GM23338 (cell line): ENCODE results near the gene IRF2BPL. TPM values are rescaled to one million over a fixed set of nuclear protein-coding genes. Genes with fewer than 3 reads are reported as not detected.

Experiments
- ATAC-seq: fragments of 200-7000 bp; cut with Tn5 transposase; 3 replicates; pipeline ENCODE4 v1.9.1; 2020
- DNase-seq: peaks from one replicate; pipeline ENCODE4 v3.0.0-alpha.2; 2015; ENCODE audit warnings: low spot score
- H2AFZ ChIP-seq: fragments of 200-600 bp; sonication (generic); 2 replicates; pipeline ENCODE4 v1.8.0; 2016; ENCODE audit warnings: antibody characterized with exemption, mild to moderate bottlenecking, moderate library complexity
- H3F3A ChIP-seq: fragments of 200-600 bp; sonication (generic); replicated peaks from 2 replicates; pipeline ENCODE4 v1.8.0; 2017; ENCODE audit warnings: antibody characterized with exemption, mixed run types, low read depth
- H3K27ac ChIP-seq: fragments of 200-600 bp; sonication (generic); 2 replicates; pipeline ENCODE4 v1.6.1; 2016; ENCODE audit warnings: low read depth
- H3K27me3 ChIP-seq: fragments of 200-600 bp; sonication (generic); 2 replicates; pipeline ENCODE4 v1.8.0; 2016; ENCODE audit warnings: mild to moderate bottlenecking, mixed run types, moderate library complexity; ENCODE audit not compliant: insufficient read depth
- H3K36me3 ChIP-seq: fragments of 200-600 bp; sonication (generic); 2 replicates; pipeline ENCODE4 v1.8.0; 2016; ENCODE audit warnings: mild to moderate bottlenecking; ENCODE audit not compliant: insufficient read depth
- H3K4me1 ChIP-seq: fragments of 200-600 bp; sonication (generic); 2 replicates; pipeline ENCODE4 v1.8.0; 2016; ENCODE audit warnings: mild to moderate bottlenecking, moderate library complexity; ENCODE audit not compliant: insufficient read depth
- H3K4me2 ChIP-seq: fragments of 200-600 bp; sonication (generic); 2 replicates; pipeline ENCODE4 v1.7.1; 2017; ENCODE audit warnings: mixed run types
- H3K4me3 ChIP-seq: fragments of 200-600 bp; sonication (generic); 2 replicates; pipeline ENCODE4 v1.6.1; 2016; ENCODE audit warnings: mixed run types
- H3K79me2 ChIP-seq: fragments of 200-600 bp; sonication (generic); replicated peaks from 2 replicates; pipeline ENCODE4 v1.8.0; 2017; ENCODE audit warnings: mild to moderate bottlenecking; ENCODE audit not compliant: insufficient read depth
- H3K9me2 ChIP-seq: fragments of 200-600 bp; sonication (generic); 2 replicates; pipeline ENCODE4 v1.8.0; 2017; ENCODE audit not compliant: insufficient read depth
- H4K20me1 ChIP-seq: fragments of 200-600 bp; sonication (generic); replicated peaks from 2 replicates; pipeline ENCODE4 v1.8.0; 2017; ENCODE audit warnings: mild to moderate bottlenecking; ENCODE audit not compliant: insufficient read depth
- H3K27ac Mint-ChIP-seq: 2 replicates; pipeline ENCODE4 v1.8.0; 2020; ENCODE audit warnings: inconsistent platforms, mild to moderate bottlenecking, moderate library complexity, mixed read lengths
- H3K27me3 Mint-ChIP-seq: 3 replicates; pipeline ENCODE4 v1.8.0; 2022; ENCODE audit warnings: low read depth, mild to moderate bottlenecking, moderate library complexity, mixed read lengths, inconsistent platforms; ENCODE audit not compliant: insufficient read depth, poor library complexity
- H3K36me3 Mint-ChIP-seq: 3 replicates; pipeline ENCODE4 v1.8.0; 2021; ENCODE audit warnings: low read depth, mild to moderate bottlenecking, inconsistent platforms, moderate library complexity, mixed read lengths
- H3K4me1 Mint-ChIP-seq: 3 replicates; pipeline ENCODE4 v1.8.0; 2020; ENCODE audit warnings: mild to moderate bottlenecking, inconsistent platforms, mixed read lengths
- H3K4me3 Mint-ChIP-seq: 3 replicates; pipeline ENCODE4 v1.8.0; 2021; ENCODE audit warnings: moderate library complexity, mild to moderate bottlenecking, inconsistent platforms, mixed read lengths
- H3K9me3 Mint-ChIP-seq: 3 replicates; pipeline ENCODE4 v1.8.0; 2020; ENCODE audit warnings: moderate library complexity, mild to moderate bottlenecking, inconsistent platforms, mixed read lengths
- CREB1 ChIP-seq: fragments of 250-450 bp; sonication (Bioruptor Pico); IDR thresholded peaks from 2 replicates; pipeline ENCODE4 v1.5.0; 2020; ENCODE audit warnings: low read depth, mild to moderate bottlenecking, moderate library complexity
- EZH2phosphoT487 ChIP-seq: fragments of 200-600 bp; sonication (generic); IDR thresholded peaks from one replicate; pipeline ENCODE4 v1.8.1; 2018; ENCODE audit warnings: antibody characterized with exemption; ENCODE audit not compliant: unreplicated experiment
- JUNB ChIP-seq: IDR thresholded peaks from one replicate; pipeline ENCODE4 v1.6.1; 2016; ENCODE audit warnings: antibody characterized with exemption; ENCODE audit not compliant: unreplicated experiment
- NANOG ChIP-seq: IDR thresholded peaks from 2 replicates; pipeline ENCODE4 v1.6.1; 2016; ENCODE audit warnings: antibody characterized with exemption, borderline replicate concordance
- POLR2AphosphoS5 ChIP-seq: IDR thresholded peaks from 2 replicates; pipeline ENCODE4 v1.6.1; 2016; ENCODE audit warnings: antibody characterized with exemption, low read depth
- STAT1 ChIP-seq: IDR thresholded peaks from one replicate; pipeline ENCODE4 v1.6.1; 2016; ENCODE audit warnings: antibody characterized with exemption; ENCODE audit not compliant: unreplicated experiment
- ZNF114 ChIP-seq: fragments of 250-450 bp; sonication (Bioruptor Pico); IDR thresholded peaks from 2 replicates; pipeline ENCODE4 v1.5.0; 2020; ENCODE audit warnings: mild to moderate bottlenecking, moderate library complexity
- ZNF331 ChIP-seq: fragments of 250-450 bp; sonication (Bioruptor Pico); IDR thresholded peaks from 2 replicates; pipeline ENCODE4 v1.5.0; 2020; ENCODE audit warnings: low read depth, mild to moderate bottlenecking, moderate library complexity
- polyA plus RNA-seq: library from polyadenylated mRNA; unstranded; fragments of >200 nt; fragmentation: Nextera tagmentation; extraction: Ambion mirVana; gene quantifications from 2 replicates; pipeline ENCODE4 v1.2.1, GENCODE V29; 2016
- total RNA-seq: library from RNA; depleted of rRNA; stranded (reverse); fragments of >200 nt; shearing (Covaris generic); gene quantifications from 2 replicates; pipeline ENCODE4 v1.2.3, GENCODE V29; 2014
- TF ChIP-seq, protein P1 (sequence below), 2 experiments: fragments of 200-600 bp in 1 of 2; sonication (generic) in 1 of 2; conservative IDR thresholded peaks; 2 replicates each; pipeline versions ENCODE4 v1.5.1 to v1.6.1; 2016 to 2017; ENCODE audit warnings: antibody characterized with exemption in 2 of 2, low read depth in 2 of 2, mild to moderate bottlenecking in 2 of 2, moderate library complexity in 1 of 2
- TF ChIP-seq, protein P2 (sequence below): IDR thresholded peaks from 2 replicates; pipeline ENCODE4 v1.6.1; 2016; ENCODE audit warnings: antibody characterized with exemption
- TF ChIP-seq, protein P3 (sequence below): fragments of 250-450 bp; sonication (Bioruptor Pico); IDR thresholded peaks from 2 replicates; pipeline ENCODE4 v1.5.0; 2020; ENCODE audit warnings: mild to moderate bottlenecking, moderate library complexity

Gene IRF2BPL
- total and polyA plus RNA-seq, 2 experiments from 2014 or later: 11.2 to 119 TPM

DNA sequence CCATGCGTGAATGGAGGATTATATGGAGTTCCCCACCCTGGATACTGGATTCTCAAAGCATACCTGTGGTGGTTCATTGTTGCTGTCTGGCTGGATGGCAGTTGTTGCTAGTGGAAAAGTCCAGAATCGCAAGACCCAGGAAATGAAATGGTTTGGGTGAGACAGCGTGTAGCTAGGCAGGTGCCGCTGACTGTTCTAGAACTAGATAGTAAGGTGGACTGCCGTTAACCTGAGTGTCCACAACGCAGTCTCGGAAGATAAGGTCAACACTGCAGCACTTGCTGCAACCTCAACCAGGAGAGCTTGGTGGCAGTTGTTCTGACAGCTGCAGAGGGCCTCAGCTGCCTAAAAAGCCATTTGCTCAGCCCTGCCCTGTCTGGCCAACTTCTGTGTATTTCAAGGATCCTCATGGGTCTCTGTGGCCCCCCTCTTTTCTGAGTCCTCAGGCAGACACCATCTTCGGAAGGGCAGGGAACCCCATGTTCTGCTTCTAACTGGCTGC, 15.5 kb upstream of the IRF2BPL start:
- ATAC-seq (no peak), DNase-seq (no peak)
- H3K27me3 ChIP-seq: no peaks in the 10 kb centered on the region
- peaks cover 35% of the 10 kb centered on the region; the same call in 1 of the 2 replicates for H3F3A ChIP-seq
- Mint-ChIP-seq H3K27me3 (peaks cover 22% of the 10 kb centered on the region), H3K9me3 (no peaks in the 10 kb centered on the region), H3K4me3 (no peak overlapping the region; the same call in 2 of the 3 replicates), H3K36me3 (no peaks in the 10 kb centered on the region), H3K4me1 (peaks cover 59% of the 10 kb centered on the region), H3K27ac (no peak overlapping the region)
- no peak overlapping the region for H3K4me3 ChIP-seq
- TF ChIP-seq, protein P1, sequence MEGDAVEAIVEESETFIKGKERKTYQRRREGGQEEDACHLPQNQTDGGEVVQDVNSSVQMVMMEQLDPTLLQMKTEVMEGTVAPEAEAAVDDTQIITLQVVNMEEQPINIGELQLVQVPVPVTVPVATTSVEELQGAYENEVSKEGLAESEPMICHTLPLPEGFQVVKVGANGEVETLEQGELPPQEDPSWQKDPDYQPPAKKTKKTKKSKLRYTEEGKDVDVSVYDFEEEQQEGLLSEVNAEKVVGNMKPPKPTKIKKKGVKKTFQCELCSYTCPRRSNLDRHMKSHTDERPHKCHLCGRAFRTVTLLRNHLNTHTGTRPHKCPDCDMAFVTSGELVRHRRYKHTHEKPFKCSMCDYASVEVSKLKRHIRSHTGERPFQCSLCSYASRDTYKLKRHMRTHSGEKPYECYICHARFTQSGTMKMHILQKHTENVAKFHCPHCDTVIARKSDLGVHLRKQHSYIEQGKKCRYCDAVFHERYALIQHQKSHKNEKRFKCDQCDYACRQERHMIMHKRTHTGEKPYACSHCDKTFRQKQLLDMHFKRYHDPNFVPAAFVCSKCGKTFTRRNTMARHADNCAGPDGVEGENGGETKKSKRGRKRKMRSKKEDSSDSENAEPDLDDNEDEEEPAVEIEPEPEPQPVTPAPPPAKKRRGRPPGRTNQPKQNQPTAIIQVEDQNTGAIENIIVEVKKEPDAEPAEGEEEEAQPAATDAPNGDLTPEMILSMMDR (conservative IDR thresholded peaks at IDR 0.05; ENCODE audit: low read depth in 2 of 2): no peak
- no peak for TF ChIP-seq STAT1
- no peak for TF ChIP-seq NANOG
- TF ChIP-seq, protein P2, sequence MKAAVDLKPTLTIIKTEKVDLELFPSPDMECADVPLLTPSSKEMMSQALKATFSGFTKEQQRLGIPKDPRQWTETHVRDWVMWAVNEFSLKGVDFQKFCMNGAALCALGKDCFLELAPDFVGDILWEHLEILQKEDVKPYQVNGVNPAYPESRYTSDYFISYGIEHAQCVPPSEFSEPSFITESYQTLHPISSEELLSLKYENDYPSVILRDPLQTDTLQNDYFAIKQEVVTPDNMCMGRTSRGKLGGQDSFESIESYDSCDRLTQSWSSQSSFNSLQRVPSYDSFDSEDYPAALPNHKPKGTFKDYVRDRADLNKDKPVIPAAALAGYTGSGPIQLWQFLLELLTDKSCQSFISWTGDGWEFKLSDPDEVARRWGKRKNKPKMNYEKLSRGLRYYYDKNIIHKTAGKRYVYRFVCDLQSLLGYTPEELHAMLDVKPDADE: no peak
- TF ChIP-seq, protein P3, sequence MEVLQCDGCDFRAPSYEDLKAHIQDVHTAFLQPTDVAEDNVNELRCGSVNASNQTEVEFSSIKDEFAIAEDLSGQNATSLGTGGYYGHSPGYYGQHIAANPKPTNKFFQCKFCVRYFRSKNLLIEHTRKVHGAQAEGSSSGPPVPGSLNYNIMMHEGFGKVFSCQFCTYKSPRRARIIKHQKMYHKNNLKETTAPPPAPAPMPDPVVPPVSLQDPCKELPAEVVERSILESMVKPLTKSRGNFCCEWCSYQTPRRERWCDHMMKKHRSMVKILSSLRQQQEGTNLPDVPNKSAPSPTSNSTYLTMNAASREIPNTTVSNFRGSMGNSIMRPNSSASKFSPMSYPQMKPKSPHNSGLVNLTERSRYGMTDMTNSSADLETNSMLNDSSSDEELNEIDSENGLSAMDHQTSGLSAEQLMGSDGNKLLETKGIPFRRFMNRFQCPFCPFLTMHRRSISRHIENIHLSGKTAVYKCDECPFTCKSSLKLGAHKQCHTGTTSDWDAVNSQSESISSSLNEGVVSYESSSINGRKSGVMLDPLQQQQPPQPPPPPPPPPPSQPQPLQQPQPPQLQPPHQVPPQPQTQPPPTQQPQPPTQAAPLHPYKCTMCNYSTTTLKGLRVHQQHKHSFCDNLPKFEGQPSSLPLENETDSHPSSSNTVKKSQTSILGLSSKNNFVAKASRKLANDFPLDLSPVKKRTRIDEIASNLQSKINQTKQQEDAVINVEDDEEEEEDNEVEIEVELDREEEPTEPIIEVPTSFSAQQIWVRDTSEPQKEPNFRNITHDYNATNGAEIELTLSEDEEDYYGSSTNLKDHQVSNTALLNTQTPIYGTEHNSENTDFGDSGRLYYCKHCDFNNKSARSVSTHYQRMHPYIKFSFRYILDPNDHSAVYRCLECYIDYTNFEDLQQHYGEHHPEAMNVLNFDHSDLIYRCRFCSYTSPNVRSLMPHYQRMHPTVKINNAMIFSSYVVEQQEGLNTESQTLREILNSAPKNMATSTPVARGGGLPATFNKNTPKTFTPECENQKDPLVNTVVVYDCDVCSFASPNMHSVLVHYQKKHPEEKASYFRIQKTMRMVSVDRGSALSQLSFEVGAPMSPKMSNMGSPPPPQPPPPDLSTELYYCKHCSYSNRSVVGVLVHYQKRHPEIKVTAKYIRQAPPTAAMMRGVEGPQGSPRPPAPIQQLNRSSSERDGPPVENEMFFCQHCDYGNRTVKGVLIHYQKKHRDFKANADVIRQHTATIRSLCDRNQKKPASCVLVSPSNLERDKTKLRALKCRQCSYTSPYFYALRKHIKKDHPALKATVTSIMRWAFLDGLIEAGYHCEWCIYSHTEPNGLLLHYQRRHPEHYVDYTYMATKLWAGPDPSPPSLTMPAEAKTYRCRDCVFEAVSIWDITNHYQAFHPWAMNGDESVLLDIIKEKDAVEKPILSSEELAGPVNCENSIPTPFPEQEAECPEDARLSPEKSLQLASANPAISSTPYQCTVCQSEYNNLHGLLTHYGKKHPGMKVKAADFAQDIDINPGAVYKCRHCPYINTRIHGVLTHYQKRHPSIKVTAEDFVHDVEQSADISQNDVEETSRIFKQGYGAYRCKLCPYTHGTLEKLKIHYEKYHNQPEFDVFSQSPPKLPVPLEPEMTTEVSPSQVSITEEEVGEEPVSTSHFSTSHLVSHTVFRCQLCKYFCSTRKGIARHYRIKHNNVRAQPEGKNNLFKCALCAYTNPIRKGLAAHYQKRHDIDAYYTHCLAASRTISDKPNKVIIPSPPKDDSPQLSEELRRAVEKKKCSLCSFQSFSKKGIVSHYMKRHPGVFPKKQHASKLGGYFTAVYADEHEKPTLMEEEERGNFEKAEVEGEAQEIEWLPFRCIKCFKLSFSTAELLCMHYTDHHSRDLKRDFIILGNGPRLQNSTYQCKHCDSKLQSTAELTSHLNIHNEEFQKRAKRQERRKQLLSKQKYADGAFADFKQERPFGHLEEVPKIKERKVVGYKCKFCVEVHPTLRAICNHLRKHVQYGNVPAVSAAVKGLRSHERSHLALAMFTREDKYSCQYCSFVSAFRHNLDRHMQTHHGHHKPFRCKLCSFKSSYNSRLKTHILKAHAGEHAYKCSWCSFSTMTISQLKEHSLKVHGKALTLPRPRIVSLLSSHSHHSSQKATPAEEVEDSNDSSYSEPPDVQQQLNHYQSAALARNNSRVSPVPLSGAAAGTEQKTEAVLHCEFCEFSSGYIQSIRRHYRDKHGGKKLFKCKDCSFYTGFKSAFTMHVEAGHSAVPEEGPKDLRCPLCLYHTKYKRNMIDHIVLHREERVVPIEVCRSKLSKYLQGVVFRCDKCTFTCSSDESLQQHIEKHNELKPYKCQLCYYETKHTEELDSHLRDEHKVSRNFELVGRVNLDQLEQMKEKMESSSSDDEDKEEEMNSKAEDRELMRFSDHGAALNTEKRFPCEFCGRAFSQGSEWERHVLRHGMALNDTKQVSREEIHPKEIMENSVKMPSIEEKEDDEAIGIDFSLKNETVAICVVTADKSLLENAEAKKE (CRISPR knock-in tag): no peak
- TF ChIP-seq POLR2AphosphoS5: no peak
- TF ChIP-seq JUNB: no peak
- no peak for TF ChIP-seq EZH2phosphoT487
- no peak for TF ChIP-seq ZNF114 (CRISPR knock-in tag)
- TF ChIP-seq CREB1: no peak
- TF ChIP-seq ZNF331 (CRISPR knock-in tag): no peak
- H3K36me3 ChIP-seq: no peaks in the 10 kb centered on the region
- H2AFZ ChIP-seq: no peak overlapping the region
- H4K20me1 ChIP-seq: no peaks in the 10 kb centered on the region
- H3K9me2 ChIP-seq: no peaks in the 10 kb centered on the region
- peak overlapping the region; percentile 46 for H3K4me2 ChIP-seq
- H3K4me1 ChIP-seq: peaks cover 64% of the 10 kb centered on the region
- no peaks in the 10 kb centered on the region for H3K79me2 ChIP-seq
- H3K27ac ChIP-seq: no peak overlapping the region
